ACC112 (cell line): Measurements from ENCODE around the gene LRRC72.

ENCODE experiments used
- H2AFZ ChIP-seq: fragments of 200-600 bp; sonication (generic); one replicate; pipeline ENCODE4 v1.6.0; 2017; ENCODE audit warnings: antibody characterized with exemption, low read length; ENCODE audit not compliant: unreplicated experiment
- H3K27ac ChIP-seq: fragments of 200-600 bp; sonication (generic); 2 replicates; pipeline ENCODE4 v1.5.1; 2014; ENCODE audit warnings: low read depth, mild to moderate bottlenecking, antibody characterized with exemption, low read length, moderate library complexity
- H3K27me3 ChIP-seq: fragments of 200-600 bp; sonication (generic); 2 replicates; pipeline ENCODE4 v1.6.1; 2014; ENCODE audit warnings: mild to moderate bottlenecking, antibody characterized with exemption, low read length, moderate library complexity, mixed read lengths; ENCODE audit not compliant: insufficient read depth
- H3K36me3 ChIP-seq: fragments of 200-600 bp; sonication (generic); 2 replicates; pipeline ENCODE4 v1.6.1; 2016; ENCODE audit warnings: mild to moderate bottlenecking, antibody characterized with exemption, low read length, moderate library complexity, mixed read lengths; ENCODE audit not compliant: insufficient read depth
- H3K4me1 ChIP-seq: fragments of 200-600 bp; sonication (generic); one replicate; pipeline ENCODE4 v1.6.1; 2016; ENCODE audit warnings: low read length, mixed read lengths; ENCODE audit not compliant: insufficient read depth, unreplicated experiment, control insufficient read depth
- H3K4me3 ChIP-seq: fragments of 200-600 bp; sonication (generic); 2 replicates; pipeline ENCODE4 v1.5.1; 2014; ENCODE audit warnings: mild to moderate bottlenecking, low read depth, low read length
- H3K79me2 ChIP-seq: fragments of 200-600 bp; sonication (generic); one replicate; pipeline ENCODE4 v1.6.0; 2016; ENCODE audit warnings: low read length; ENCODE audit not compliant: control insufficient read depth, unreplicated experiment, insufficient read depth

The LRRC72 gene

DNA sequence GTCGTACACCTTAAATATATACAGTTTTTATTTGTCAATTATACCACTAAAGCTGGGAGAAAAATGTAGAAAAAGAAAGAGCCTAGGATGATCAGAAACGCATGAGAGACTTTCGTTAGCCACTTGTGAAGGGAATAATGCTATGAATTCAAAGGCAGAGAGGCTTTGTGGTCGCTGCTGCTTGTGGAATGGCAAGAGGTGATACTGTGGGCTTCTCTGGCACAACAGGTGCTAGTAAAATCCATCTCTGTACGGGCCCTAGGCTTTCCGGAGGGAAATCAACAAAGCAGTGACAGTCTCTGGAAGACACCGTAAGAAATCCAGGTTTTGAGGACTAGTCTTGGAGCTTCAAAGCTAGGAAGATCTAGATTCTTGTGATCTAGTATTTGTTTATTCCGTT is 52.6 kb downstream of the LRRC72 start:
- no peak overlapping the region for H2AFZ ChIP-seq

DNA sequence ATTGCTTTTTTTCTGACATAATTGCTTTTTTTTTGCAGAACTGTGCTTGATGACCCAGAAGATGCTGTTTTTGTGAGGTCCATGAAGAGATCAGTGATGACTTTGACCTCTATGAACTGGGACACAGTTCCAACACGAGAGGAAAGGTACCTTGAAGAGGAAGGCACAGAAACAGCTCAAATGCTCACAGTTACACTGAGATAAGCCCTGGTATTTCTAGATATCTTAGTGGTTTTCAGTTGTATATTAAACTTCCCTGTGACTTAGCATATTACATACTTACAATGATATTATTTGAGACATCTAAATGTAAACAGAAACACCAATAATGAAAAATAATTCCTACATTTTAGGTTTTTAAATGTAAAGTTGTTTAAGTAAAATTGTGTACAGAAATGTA is 54.7 kb downstream of the LRRC72 start:
- H3K27ac ChIP-seq = no peak overlapping the region
- no peaks in the 10 kb centered on the region for H3K27me3 ChIP-seq
- H3K36me3 ChIP-seq = no peaks in the 10 kb centered on the region
- no peak overlapping the region for H2AFZ ChIP-seq
- no peak overlapping the region for H3K4me3 ChIP-seq
- H3K4me1 ChIP-seq = no peaks in the 10 kb centered on the region
- H3K79me2 ChIP-seq = no peaks in the 10 kb centered on the region

More for the DNA sequence above, 52.6 kb downstream of the LRRC72 start:
- H3K4me1 ChIP-seq = no peaks in the 10 kb centered on the region
- no peaks in the 10 kb centered on the region for H3K79me2 ChIP-seq
- no peak overlapping the region for H3K4me3 ChIP-seq
- no peak overlapping the region for H3K27ac ChIP-seq
- no peaks in the 10 kb centered on the region for H3K36me3 ChIP-seq
- no peaks in the 10 kb centered on the region for H3K27me3 ChIP-seq

DNA sequence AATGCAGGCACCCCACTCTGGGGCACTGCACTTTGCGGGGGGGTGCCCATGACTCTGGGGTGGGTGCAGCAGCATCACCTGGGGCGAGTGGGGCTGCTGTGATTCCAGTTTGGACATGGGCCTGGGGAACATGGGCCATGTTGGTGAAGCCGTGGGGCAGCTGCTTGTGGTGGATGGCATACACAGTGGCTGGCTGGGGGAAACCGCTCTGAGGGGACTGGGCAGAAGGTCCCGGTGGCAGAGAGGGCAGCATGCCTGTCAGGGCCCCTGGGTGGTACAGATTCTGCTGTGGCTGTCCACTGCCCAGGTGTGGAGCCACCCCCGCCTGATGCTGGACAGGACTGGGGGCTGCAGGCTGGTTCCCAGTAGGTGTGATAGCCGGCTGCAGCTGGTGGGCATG is 57.2 kb downstream of the LRRC72 start:
- H3K27ac ChIP-seq = no peak overlapping the region
- no peaks in the 10 kb centered on the region for H3K27me3 ChIP-seq
- no peak overlapping the region for H3K4me3 ChIP-seq
- H3K36me3 ChIP-seq = no peaks in the 10 kb centered on the region
- no peak overlapping the region for H2AFZ ChIP-seq
- H3K79me2 ChIP-seq = no peaks in the 10 kb centered on the region
- H3K4me1 ChIP-seq = no peaks in the 10 kb centered on the region

DNA sequence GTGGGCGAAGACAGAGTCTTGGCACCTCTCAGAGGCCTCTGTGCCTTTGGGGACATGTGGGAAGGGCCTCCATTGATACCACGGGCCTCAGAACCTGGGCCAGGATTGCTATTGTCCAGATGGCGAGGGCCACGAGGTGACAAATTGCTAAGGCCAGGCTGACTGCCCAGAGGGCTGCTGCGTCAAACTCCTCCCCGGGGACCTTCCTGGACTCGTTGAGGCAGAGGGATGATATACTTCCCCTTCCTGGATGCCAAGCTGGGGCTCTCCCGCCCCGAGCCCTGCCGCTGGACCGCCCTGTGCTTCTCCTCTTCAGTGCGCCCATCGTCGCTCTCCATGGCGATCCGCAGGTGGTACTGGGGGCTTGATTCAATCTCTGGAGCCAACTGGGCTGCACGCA is 58.9 kb downstream of the LRRC72 start:
- Histone ChIP-seq H3K27me3 (no peaks in the 10 kb centered on the region), H3K36me3 (no peaks in the 10 kb centered on the region), H3K27ac (no peak overlapping the region), H3K4me3 (no peak overlapping the region), H2AFZ (no peak overlapping the region), H3K4me1 (no peaks in the 10 kb centered on the region), H3K79me2 (no peaks in the 10 kb centered on the region)

DNA sequence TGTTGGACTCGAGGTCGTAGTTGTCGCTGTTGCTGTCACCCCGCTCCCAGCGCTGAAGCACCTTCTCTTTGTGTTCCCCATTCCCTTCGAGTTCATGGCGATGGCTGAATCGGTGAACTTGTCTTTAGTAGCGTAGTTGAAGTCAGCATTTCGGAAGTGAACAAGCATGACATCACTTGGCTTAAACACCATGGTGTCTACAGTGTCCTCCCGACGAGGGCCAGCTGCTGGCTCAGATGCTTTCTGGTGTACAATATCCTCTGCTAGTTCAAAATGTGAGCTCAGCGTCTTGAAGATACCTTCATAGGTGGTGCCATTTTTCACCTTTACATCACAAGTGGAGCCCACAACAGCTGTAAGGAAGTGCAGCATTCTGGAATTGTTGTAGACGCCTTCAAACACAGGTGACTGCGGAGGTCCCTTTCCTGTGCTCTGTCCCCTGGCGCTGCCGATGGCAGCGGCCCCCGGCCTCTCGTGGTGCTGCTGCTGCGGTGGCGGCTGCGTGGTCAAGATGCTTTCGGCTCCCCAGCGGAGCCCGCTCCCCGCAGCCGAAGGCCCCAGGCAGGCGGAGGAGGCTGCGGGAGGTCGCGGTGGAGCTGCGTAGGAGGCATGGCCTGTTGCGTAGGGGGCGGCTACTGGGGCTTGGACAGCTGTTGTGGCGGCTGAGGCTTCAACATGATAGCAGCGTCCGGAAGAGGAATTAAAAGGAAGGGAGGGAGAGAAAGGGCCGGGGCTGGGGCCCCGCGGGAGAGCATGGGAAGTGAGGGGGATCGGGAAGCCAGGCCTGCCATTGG is 59.7 kb downstream of the LRRC72 start:
- Histone ChIP-seq H3K4me3 (no peak overlapping the region), H2AFZ (no peak overlapping the region), H3K36me3 (no peaks in the 10 kb centered on the region), H3K27me3 (no peaks in the 10 kb centered on the region), H3K79me2 (no peaks in the 10 kb centered on the region), H3K27ac (no peak overlapping the region), H3K4me1 (no peaks in the 10 kb centered on the region)

DNA sequence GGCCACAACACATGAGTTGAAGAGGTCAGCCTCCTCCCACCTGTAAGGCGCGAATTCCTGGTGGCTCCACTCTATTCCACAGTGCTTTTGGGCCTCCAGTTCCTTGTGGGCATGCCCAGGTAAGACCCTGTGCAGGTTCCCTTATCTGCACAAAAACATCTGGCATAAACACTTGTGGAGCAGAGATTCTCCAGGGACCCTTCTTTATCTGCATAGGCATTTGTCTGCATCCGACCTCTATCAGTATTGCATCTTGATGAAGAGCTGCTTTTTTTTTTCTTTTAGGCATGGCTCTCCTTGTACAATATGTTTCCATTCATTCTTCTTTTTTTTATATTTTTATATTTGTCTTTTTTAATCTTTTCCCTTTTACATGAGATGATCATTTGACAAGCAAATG is 60.5 kb downstream of the LRRC72 start:
- Histone ChIP-seq H2AFZ (no peak overlapping the region), H3K27me3 (no peaks in the 10 kb centered on the region), H3K4me3 (no peak overlapping the region), H3K4me1 (no peaks in the 10 kb centered on the region), H3K36me3 (no peaks in the 10 kb centered on the region), H3K79me2 (no peaks in the 10 kb centered on the region), H3K27ac (no peak overlapping the region)

DNA sequence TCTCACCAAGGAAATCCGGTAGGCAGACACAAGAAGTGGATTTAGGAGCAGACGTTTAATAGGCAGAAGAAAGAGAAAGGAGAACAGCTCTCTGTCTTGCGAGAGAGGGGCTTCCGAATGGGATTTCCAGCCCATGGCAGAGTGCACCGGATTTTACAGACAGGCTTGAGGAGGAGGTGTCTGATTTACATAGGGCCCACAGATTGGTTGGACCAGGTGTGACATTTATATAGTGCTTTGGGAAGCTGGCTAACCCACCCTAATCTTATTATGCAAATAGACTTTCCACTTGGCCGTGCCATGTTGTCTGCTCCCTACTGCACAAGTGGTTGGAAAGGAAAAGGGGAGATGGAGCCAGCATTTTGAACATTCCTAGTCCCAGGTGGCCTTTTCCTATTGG is 61.2 kb downstream of the LRRC72 start:
- H3K4me3 ChIP-seq = no peak overlapping the region
- H3K36me3 ChIP-seq = no peaks in the 10 kb centered on the region
- H3K4me1 ChIP-seq = no peaks in the 10 kb centered on the region
- H3K27ac ChIP-seq = no peak overlapping the region
- H3K79me2 ChIP-seq = no peaks in the 10 kb centered on the region
- no peaks in the 10 kb centered on the region for H3K27me3 ChIP-seq
- no peak overlapping the region for H2AFZ ChIP-seq

DNA sequence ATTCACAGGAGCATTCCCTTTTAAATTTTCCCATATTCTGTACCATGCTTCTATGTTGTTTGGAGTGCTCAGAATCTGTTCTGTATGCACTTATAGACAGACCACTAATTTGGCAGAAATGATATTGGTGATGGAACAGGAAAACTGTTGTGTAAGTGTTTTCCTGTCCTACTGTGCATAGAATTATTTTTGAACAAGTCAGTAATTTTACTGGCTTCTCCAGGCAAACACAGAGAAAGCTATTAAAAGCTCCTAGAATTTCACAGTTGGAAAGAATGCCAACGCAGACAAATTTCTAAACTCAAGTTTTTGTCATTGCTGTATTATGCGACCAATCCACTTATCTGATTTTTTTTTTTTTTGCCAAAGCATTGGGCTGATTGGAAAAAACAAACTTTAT is 63.3 kb downstream of the LRRC72 start:
- Histone ChIP-seq H2AFZ (no peak overlapping the region), H3K27ac (no peak overlapping the region), H3K79me2 (no peaks in the 10 kb centered on the region), H3K36me3 (no peaks in the 10 kb centered on the region), H3K4me3 (no peak overlapping the region), H3K4me1 (peaks cover 6% of the 10 kb centered on the region), H3K27me3 (no peaks in the 10 kb centered on the region)

DNA sequence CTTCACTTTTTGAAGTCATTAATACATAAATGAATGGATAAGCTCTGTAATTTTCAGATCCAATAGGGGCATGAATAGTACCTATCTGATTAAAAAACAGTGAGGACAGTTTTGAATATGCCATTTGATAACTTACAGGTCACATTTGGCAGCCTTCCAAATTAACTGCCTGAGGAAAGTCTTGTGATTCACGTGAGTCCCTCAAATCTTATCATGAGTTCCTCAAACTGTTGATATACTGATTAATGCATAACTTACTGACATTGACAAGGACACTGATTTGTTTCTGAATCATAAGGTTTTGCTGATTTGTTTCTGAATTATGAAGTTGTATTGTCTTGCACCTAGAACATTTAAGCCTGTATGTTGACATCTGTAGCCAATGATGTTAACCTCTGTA is 63.8 kb downstream of the LRRC72 start:
- Histone ChIP-seq H3K79me2 (no peaks in the 10 kb centered on the region), H3K4me1 (peaks cover 6% of the 10 kb centered on the region), H3K27ac (no peak overlapping the region), H3K27me3 (no peaks in the 10 kb centered on the region), H3K36me3 (no peaks in the 10 kb centered on the region), H3K4me3 (no peak overlapping the region), H2AFZ (no peak overlapping the region)

DNA sequence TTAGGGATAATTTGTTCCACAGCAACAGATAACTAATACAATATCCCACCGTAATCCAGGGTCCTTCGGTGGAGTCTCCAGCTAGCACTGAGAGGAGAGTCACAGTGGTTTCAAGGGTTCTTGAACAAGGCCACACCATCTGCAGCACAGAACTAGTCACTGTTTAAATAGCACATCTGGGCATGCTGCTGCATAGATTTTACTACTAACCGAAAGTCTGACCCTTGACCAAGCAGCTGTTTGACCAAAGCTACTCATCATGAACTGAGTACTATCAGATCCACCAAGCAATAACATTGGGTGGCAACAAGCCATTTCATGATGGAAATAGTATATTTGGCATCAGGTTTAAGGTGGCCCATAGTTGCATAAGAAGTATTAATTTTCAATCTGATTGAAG is 65.8 kb downstream of the LRRC72 start:
- H3K27ac ChIP-seq = no peak overlapping the region
- H3K4me3 ChIP-seq = no peak overlapping the region
- no peaks in the 10 kb centered on the region; the same call in 1 of the 2 replicates for H3K36me3 ChIP-seq
- no peaks in the 10 kb centered on the region for H3K27me3 ChIP-seq
- H3K79me2 ChIP-seq = no peaks in the 10 kb centered on the region
- H2AFZ ChIP-seq = no peak overlapping the region
- H3K4me1 ChIP-seq = peaks cover 6% of the 10 kb centered on the region

DNA sequence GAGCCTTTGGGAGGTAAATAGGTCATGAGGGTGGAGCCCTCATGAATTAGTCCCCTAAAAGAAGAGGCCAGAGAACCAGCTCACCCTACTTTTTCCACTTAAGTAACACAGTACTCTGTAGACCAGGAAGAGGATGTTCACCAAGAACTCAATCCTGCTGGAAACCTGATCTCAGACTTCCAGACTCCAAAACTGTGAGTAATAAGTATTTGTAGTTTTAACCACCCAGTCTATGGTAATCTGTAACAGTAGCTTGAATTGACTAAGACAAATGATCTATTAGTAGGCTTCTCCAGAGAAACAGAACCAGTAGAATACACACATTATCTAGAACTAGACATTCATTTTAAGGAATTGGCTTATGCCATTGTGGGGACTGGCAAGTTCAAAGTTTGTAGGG is 67.4 kb downstream of the LRRC72 start:
- Histone ChIP-seq H3K4me3 (no peak overlapping the region), H3K27me3 (no peaks in the 10 kb centered on the region), H3K4me1 (peaks cover 6% of the 10 kb centered on the region), H3K36me3 (no peaks in the 10 kb centered on the region; the same call in 1 of the 2 replicates), H3K79me2 (no peaks in the 10 kb centered on the region), H3K27ac (no peak overlapping the region), H2AFZ (no peak overlapping the region)
